Right atrium auricular region (tissue), 2 donors: ENCODE results near the gene TP53AIP1. TPM values are rescaled to one million over a fixed set of nuclear protein-coding genes. Genes with fewer than 3 reads are reported as not detected.

Source experiments
- DNase-seq: peaks from one replicate; pipeline ENCODE4 v3.0.0-alpha.2; 2019; ENCODE audit warnings: low spot score
- H3K27ac ChIP-seq, 2 donors: fragments of 200-600 bp; sonication (generic); 1 replicate in 1 of 2; 2 replicates in 1 of 2; pipeline ENCODE4 v1.5.1; 2016 to 2019
- H3K27me3 ChIP-seq, 2 donors: fragments of 200-600 bp; sonication (generic); one replicate each; pipeline versions ENCODE4 v1.5.1 to v1.6.0; 2017 to 2019
- H3K36me3 ChIP-seq: fragments of 200-600 bp; sonication (generic); one replicate; pipeline ENCODE4 v1.5.1; 2016
- H3K4me1 ChIP-seq, 2 donors: fragments of 200-600 bp; sonication (generic); one replicate each; pipeline versions ENCODE4 v1.5.1 to v1.6.0; 2017 to 2019
- H3K4me3 ChIP-seq, 2 donors: fragments of 200-600 bp; sonication (generic); 1 replicate in 1 of 2; 2 replicates in 1 of 2; pipeline ENCODE4 v1.5.1; 2017 to 2019; ENCODE audit warnings: mild to moderate bottlenecking in 1 of 2, moderate library complexity in 1 of 2
- H3K9me3 ChIP-seq, 2 donors: fragments of 200-600 bp; sonication (generic); one replicate each; pipeline ENCODE4 v1.5.1; 2019
- CTCF ChIP-seq, 2 donors: fragments of 200-600 bp; sonication (generic); IDR thresholded peaks; one replicate each; pipeline ENCODE4 v1.5.1; 2019; ENCODE audit warnings: antibody characterized with exemption in 2 of 2
- total RNA-seq, 2 donors: library from RNA; depleted of rRNA; stranded (reverse); fragments of >200 nt; gene quantifications; one replicate each; pipeline ENCODE4 v1.1.0, GENCODE V29; 2016

The TP53AIP1 gene
- total RNA-seq, 2 donors from 2014 or later, result not detected

- Histone ChIP-seq H3K27ac (no peak overlapping the region), H3K4me1 (peaks cover 0 to 15% of the 10 kb centered on the region in 2 donors), H3K4me3 (no peak overlapping the region), H3K9me3 (no peaks in the 10 kb centered on the region), H3K27me3 (no peaks in the 10 kb centered on the region), H3K36me3 (no peaks in the 10 kb centered on the region)
- DNase-seq, result no peak
- no peak for TF ChIP-seq CTCF (IDR thresholded peaks at IDR 0.05)
These were observed 28.9 kb downstream of the TP53AIP1 start for GRCh38 chr11:128913806-128914205.

GRCh38 chr11:128911701-128912100, 31.0 kb downstream of the TP53AIP1 start:
- no peak for TF ChIP-seq CTCF (IDR thresholded peaks at IDR 0.05)

GRCh38 chr11:128911239-128911638, 31.4 kb downstream of the TP53AIP1 start:
- Histone ChIP-seq H3K4me3 (no peak overlapping the region), H3K9me3 (no peaks in the 10 kb centered on the region), H3K27me3 (no peaks in the 10 kb centered on the region), H3K36me3 (no peaks in the 10 kb centered on the region), H3K4me1 (peaks cover 0 to 30% of the 10 kb centered on the region in 2 donors), H3K27ac (no peak overlapping the region)
- no peak for DNase-seq
- no peak for TF ChIP-seq CTCF (IDR thresholded peaks at IDR 0.05)

More at GRCh38 chr11:128911701-128912100, 31.0 kb downstream of the TP53AIP1 start:
- no peaks in the 10 kb centered on the region for H3K27me3 ChIP-seq
- H3K27ac ChIP-seq, result no peak overlapping the region
- DNase-seq, result no peak
- peaks cover 0 to 26% of the 10 kb centered on the region in 2 donors for H3K4me1 ChIP-seq
- H3K9me3 ChIP-seq, result no peaks in the 10 kb centered on the region
- no peaks in the 10 kb centered on the region for H3K36me3 ChIP-seq
- H3K4me3 ChIP-seq, result no peak overlapping the region

- no peak overlapping the region for H3K4me3 ChIP-seq
These were observed 32.1 kb downstream of the TP53AIP1 start for GRCh38 chr11:128910576-128910975.

GRCh38 chr11:128909438-128910125, 33.1 kb downstream of the TP53AIP1 start:
- no peak overlapping the region for H3K4me3 ChIP-seq
- no peak overlapping the region for H3K27ac ChIP-seq
- DNase-seq, result no peak
- no peaks in the 10 kb centered on the region for H3K27me3 ChIP-seq
- H3K36me3 ChIP-seq, result no peaks in the 10 kb centered on the region
- peaks cover 0 to 43% of the 10 kb centered on the region in 2 donors for H3K4me1 ChIP-seq
- no peaks in the 10 kb centered on the region for H3K9me3 ChIP-seq
- TF ChIP-seq CTCF (IDR thresholded peaks at IDR 0.05), result no peak

More at GRCh38 chr11:128910576-128910975, 32.1 kb downstream of the TP53AIP1 start:
- Histone ChIP-seq H3K36me3 (no peaks in the 10 kb centered on the region), H3K4me1 (peaks cover 0 to 37% of the 10 kb centered on the region in 2 donors), H3K27ac (no peak overlapping the region), H3K27me3 (no peaks in the 10 kb centered on the region), H3K9me3 (no peaks in the 10 kb centered on the region)
- TF ChIP-seq CTCF (IDR thresholded peaks at IDR 0.05), result no peak
- no peak for DNase-seq
